ENCODE measurements around the gene ZIK1. TPM values are rescaled to one million over a fixed set of nuclear protein-coding genes. Genes with fewer than 3 reads are reported as not detected.

Gene ZIK1
- total and polyA plus RNA-seq, 2 donors (not counting 3 experiments of a cell fraction or from before 2014, with no cell fraction given), result 0.79 to 2.4 TPM

- no peak for FAIRE-seq
- peaks cover 9 to 27% of the 10 kb centered on the region in 2 experiments for H3K36me3 ChIP-seq (ENCODE audit: control insufficient read depth in 2 of 2, extremely low read depth in 1 of 2, insufficient read depth in 2 of 2, low read length in 2 of 2)
- H3K27ac ChIP-seq (ENCODE audit: insufficient read depth, low read depth, low read length), result no peak overlapping the region
- H3K4me2 ChIP-seq (ENCODE audit: insufficient read depth, low read length), result no peak overlapping the region
- CTCF ChIA-PET, result no interaction called here
- no peak overlapping the region for H3K4me3 ChIP-seq (replicated peaks in 1 of 3; ENCODE audit: insufficient read depth in 1 of 3, low read depth in 1 of 3, low read length in 3 of 3)
- H3K27me3 ChIP-seq (ENCODE audit: control insufficient read depth in 2 of 2, insufficient read depth in 2 of 2, low read length in 2 of 2), result no peaks in the 10 kb centered on the region
- no peaks in the 10 kb centered on the region for H4K20me1 ChIP-seq (replicated peaks; ENCODE audit: control insufficient read depth, extremely low read depth, insufficient read depth, low read length)
- POLR2A ChIA-PET, result no interaction called here
- dilution Hi-C loops (cut with MboI; ENCODE audit: extremely low pct_ligation_motif_present, low sequenced_read_pairs) (no loop called here), intact Hi-C loops (cut with micrococcal nuclease) (no loop called here)
- H3K9ac ChIP-seq (replicated peaks; ENCODE audit: extremely low read depth, insufficient read depth, low read length), result no peak overlapping the region
- no peak overlapping the region for H2AFZ ChIP-seq (ENCODE audit: low read depth, low read length)
- DNase-seq (ENCODE audit: low read depth, low spot score), result no peak
- TF ChIP-seq POLR2AphosphoS5 (IDR thresholded peaks at IDR 0.05; ENCODE audit: insufficient read depth, low read depth, low read length) (no peak), FOS (IDR thresholded peaks at IDR 0.05; ENCODE audit: borderline replicate concordance, insufficient read depth, low read length) (no peak), JUN (IDR thresholded peaks at IDR 0.05; ENCODE audit: borderline replicate concordance, insufficient read depth, insufficient read length, low read depth) (no peak), MYC (IDR thresholded peaks at IDR 0.05; ENCODE audit: low read depth, low read length) (no peak), GATA2 (IDR thresholded peaks at IDR 0.05; ENCODE audit: insufficient read depth, insufficient read length, low read depth, low read length) (no peak), POLR2A (IDR thresholded peaks at IDR 0.05; ENCODE audit: low read depth, low read length) (no peak), CTCF (IDR thresholded peaks at IDR 0.05; ENCODE audit: extremely low read depth in 1 of 2, insufficient read depth in 1 of 2, low read depth in 1 of 2, low read length in 2 of 2) (no peak), EZH2 (IDR thresholded peaks at IDR 0.05; ENCODE audit: borderline replicate concordance, low read depth, low read length, severe bottlenecking) (no peak)
- TF ChIP-seq, protein P1, sequence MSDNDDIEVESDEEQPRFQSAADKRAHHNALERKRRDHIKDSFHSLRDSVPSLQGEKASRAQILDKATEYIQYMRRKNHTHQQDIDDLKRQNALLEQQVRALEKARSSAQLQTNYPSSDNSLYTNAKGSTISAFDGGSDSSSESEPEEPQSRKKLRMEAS (IDR thresholded peaks at IDR 0.05; ENCODE audit: insufficient read depth, insufficient read length), result no peak
- peaks cover 18% of the 10 kb centered on the region for H3K9me3 ChIP-seq (replicated peaks; ENCODE audit: control insufficient read depth, insufficient read depth, low read length)
- BruUV-seq (replicated peaks), result no TSS peak
- no peaks in the 10 kb centered on the region for H3K9me1 ChIP-seq (replicated peaks; ENCODE audit: control insufficient read depth, extremely low read depth, insufficient read depth, low read length)
- H3K79me2 ChIP-seq (ENCODE audit: control insufficient read depth, insufficient read depth, low read length), result no peaks in the 10 kb centered on the region
- H3K4me1 ChIP-seq (ENCODE audit: control insufficient read depth, extremely low read depth, insufficient read depth, low read length), result no peaks in the 10 kb centered on the region
These were observed 57.8 kb downstream of the ZIK1 start for GRCh38 chr19:57641715-57642234.
